ENCODE data around the gene CHTOP.

CHTOP gene

DNA sequence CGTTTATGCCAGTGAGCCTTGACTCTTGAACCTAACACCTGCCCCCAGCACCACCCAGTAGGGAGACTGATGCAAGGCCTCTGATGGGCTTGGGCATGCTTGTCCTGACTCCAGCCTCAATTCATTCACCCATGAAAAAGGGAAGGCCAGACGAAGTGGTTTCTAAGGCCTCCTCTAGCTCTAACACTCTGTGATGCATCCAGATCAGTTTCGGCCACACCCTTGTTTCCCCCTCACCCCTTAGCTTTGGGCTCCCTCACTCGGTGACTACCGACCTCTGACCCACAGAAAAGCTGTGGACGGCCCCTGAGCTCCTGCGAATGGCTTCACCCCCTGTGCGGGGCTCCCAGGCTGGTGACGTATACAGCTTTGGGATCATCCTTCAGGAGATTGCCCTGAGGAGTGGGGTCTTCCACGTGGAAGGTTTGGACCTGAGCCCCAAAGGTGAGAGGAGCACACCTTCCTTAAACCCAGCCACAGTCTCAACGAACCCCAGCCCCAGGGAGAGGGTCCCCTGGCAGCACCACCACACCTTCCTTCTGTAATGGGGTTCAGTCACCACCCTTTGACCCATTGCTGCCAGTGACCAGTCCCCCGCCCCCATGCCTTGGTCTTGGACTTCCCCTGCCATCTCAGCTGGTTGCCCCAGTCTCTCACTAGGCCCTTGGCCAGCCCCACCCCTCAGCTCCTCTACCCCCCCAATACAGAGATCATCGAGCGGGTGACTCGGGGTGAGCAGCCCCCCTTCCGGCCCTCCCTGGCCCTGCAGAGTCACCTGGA lies 53.7 kb downstream of the CHTOP start:
- H3K4me3 ChIP-seq (ENCODE audit: low read length): no peak overlapping the region
- no peak for TF ChIP-seq ZNF274 (IDR thresholded peaks at IDR 0.05; ENCODE audit: low read depth, low read length)

DNA sequence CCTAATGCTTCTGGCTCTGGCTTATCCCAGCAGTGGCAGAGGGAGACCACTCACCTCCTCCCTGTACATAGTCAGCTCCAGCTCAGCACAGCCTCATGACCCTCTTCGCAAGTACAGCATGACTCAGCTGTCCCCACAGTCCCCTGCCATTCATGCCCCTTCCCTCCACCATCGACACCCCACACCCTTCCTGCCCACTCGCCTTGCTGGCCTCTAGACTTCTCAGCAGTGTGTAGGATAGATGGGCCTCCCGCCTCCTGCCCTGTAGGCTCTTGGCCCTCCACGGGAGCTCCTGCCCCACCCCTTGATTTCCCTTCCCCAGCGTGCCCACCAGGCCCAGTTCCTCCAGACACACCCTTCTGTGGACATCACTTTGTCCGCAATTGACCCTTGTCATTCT lies 54.4 kb downstream of the CHTOP start:
- H3K4me3 ChIP-seq (ENCODE audit: low read length): no peak overlapping the region
- TF ChIP-seq ZNF274 (IDR thresholded peaks at IDR 0.05; ENCODE audit: low read depth, low read length): no peak

DNA sequence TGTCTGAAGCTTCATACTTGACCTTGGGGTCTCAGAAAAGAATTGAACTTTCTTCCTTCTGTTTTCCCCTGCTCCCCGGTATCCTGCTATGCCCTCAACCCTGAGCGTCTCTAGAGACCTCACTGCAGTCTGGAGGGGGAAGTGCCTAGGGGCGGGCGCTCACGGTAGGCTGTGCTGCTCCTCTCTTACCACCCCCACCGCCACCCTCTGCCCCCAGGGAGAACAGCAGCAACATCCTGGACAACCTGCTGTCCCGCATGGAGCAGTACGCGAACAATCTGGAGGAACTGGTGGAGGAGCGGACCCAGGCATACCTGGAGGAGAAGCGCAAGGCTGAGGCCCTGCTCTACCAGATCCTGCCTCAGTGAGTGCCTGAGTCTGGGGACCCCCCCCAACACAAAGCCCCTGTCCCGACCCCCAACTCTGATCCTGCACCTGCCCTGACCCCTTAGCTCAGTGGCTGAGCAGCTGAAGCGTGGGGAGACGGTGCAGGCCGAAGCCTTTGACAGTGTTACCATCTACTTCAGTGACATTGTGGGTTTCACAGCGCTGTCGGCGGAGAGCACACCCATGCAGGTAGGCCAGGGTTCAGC lies 55.0 kb downstream of the CHTOP start:
- TF ChIP-seq ZNF274 (IDR thresholded peaks at IDR 0.05; ENCODE audit: low read depth, low read length): no peak
- H3K4me3 ChIP-seq (ENCODE audit: low read length): no peak overlapping the region

DNA sequence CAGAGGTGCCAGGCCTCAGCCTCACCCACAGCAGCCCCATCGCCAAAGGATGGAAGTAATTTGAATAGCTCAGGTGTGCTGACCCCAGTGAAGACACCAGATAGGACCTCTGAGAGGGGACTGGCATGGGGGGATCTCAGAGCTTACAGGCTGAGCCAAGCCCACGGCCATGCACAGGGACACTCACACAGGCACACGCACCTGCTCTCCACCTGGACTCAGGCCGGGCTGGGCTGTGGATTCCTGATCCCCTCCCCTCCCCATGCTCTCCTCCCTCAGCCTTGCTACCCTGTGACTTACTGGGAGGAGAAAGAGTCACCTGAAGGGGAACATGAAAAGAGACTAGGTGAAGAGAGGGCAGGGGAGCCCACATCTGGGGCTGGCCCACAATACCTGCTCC lies 59.6 kb downstream of the CHTOP start:
- H3K4me3 ChIP-seq (ENCODE audit: low read length): no peak overlapping the region
- TF ChIP-seq ZNF274 (IDR thresholded peaks at IDR 0.05; ENCODE audit: low read depth, low read length): no peak
